IPS-NIHi7 (cell line): Measurements from ENCODE around the gene LPO.

Experiments
- DNase-seq: peaks from one replicate; pipeline ENCODE4 v3.0.0; 2012; ENCODE audit warnings: mixed read lengths; ENCODE audit errors: extremely low spot score

The LPO gene

GRCh38 chr17:58303971-58304749 lies 65.8 kb downstream of the LPO start:
- DNase-seq, result peak; percentile 94

GRCh38 chr17:58304750-58305486 lies 66.5 kb downstream of the LPO start:
- no peak for DNase-seq

- DNase-seq, result no peak
Measured at GRCh38 chr17:58305626-58306025, 67.2 kb downstream of the LPO start.

GRCh38 chr17:58306131-58306951 lies 68.0 kb downstream of the LPO start:
- no peak for DNase-seq

GRCh38 chr17:58307468-58308172 lies 69.2 kb downstream of the LPO start:
- no peak for DNase-seq

- peak; percentile 83 for DNase-seq
Measured at GRCh38 chr17:58308173-58308984, 70.0 kb downstream of the LPO start.

GRCh38 chr17:58308985-58309917 lies 70.9 kb downstream of the LPO start:
- DNase-seq, result no peak

- no peak for DNase-seq
Measured at GRCh38 chr17:58309918-58310259, 71.5 kb downstream of the LPO start.

- no peak for DNase-seq
Measured at GRCh38 chr17:58310511-58311428, 72.4 kb downstream of the LPO start.

- DNase-seq, result no peak
Measured at GRCh38 chr17:58311429-58311894, 73.1 kb downstream of the LPO start.

GRCh38 chr17:58312021-58312630 lies 73.7 kb downstream of the LPO start:
- no peak for DNase-seq

GRCh38 chr17:58312829-58313228 lies 74.4 kb downstream of the LPO start:
- no peak for DNase-seq

- DNase-seq, result no peak
Measured at GRCh38 chr17:58313815-58314705, 75.7 kb downstream of the LPO start.

- DNase-seq, result no peak
Measured at GRCh38 chr17:58314706-58315015, 76.3 kb downstream of the LPO start.

GRCh38 chr17:58315281-58315711 lies 76.9 kb downstream of the LPO start:
- no peak for DNase-seq

- DNase-seq, result no peak
Measured at GRCh38 chr17:58315750-58316149, 77.4 kb downstream of the LPO start.

- no peak for DNase-seq
Measured at GRCh38 chr17:58316260-58316960, 78.0 kb downstream of the LPO start.
